HCT116 (cell line): Measurements from ENCODE around the gene RRAD. TPM values are rescaled to one million over a fixed set of nuclear protein-coding genes. Genes with fewer than 3 reads are reported as not detected.
"Not testable (repeated sequence)": the region's sequence is repeated elsewhere in the genome, so short reads cannot be mapped to it uniquely, and the experiment has no call there.

Source experiments
- ATAC-seq: fragments of 200-7000 bp; cut with Tn5 transposase; 2 replicates; pipeline ENCODE4 v1.9.1; 2020; ENCODE audit warnings: mild to moderate bottlenecking, moderate library complexity
- Bru-seq: library from RNA; stranded (reverse); fragments of 400-500 nt; gene quantifications from one replicate; lab custom pipeline; 2021; lab: Mats Ljungman, UMichigan
- BruChase-seq, 2 experiments: library from RNA; stranded (reverse); fragments of 400-500 nt; gene quantifications; one replicate each; lab custom pipeline; 2021; lab: Mats Ljungman, UMichigan
- BruUV-seq: library from RNA; stranded (reverse); fragments of 400-500 nt; replicated peaks from 2 replicates; lab custom pipeline; 2021; lab: Mats Ljungman, UMichigan
- CTCF ChIA-PET: fragments of 300-600 bp; sonication (Branson Sonifier 250); formaldehyde crosslinking; loops from one replicate; lab custom pipeline; 2021; ENCODE audit warnings: antibody characterized with exemption; lab: Charles Lee
- POLR2A ChIA-PET: fragments of 300-600, 350-600 bp; sonication (Branson Sonifier 250); formaldehyde crosslinking; loops from one replicate; lab custom pipeline; 2021; ENCODE audit warnings: antibody characterized with exemption; lab: Charles Lee
- RAD21 ChIA-PET, 2 experiments: fragments of 300-600 bp; sonication (Branson Sonifier 250); formaldehyde crosslinking; loops; one replicate each; lab custom pipeline; 2023; ENCODE audit warnings: low total read pairs in 2 of 2; ENCODE audit not compliant: uncharacterized antibody in 2 of 2, unreplicated experiment in 2 of 2, low non-redundant PET in 1 of 2; lab: Charles Lee
- DNase-seq: peaks from one replicate; pipeline ENCODE4 v3.0.0-alpha.2; 2010; ENCODE audit warnings: low read depth, low spot score
- H2AFZ ChIP-seq: fragments of 200-600 bp; shearing (Covaris generic), sonication (generic); 2 replicates; pipeline ENCODE4 v1.6.1; 2017; ENCODE audit warnings: low read depth, mixed run types, mixed read lengths, antibody characterized with exemption, low read length; ENCODE audit not compliant: poor library complexity, severe bottlenecking
- H3K27ac ChIP-seq: 2 replicates; pipeline ENCODE4 v1.5.1; 2012; ENCODE audit warnings: low read depth, low read length
- H3K27me3 ChIP-seq: fragments of 200-600 bp; sonication (generic); 2 replicates; pipeline ENCODE4 v1.6.1; 2016; ENCODE audit warnings: mixed run types, low read length, mixed read lengths; ENCODE audit not compliant: insufficient read depth
- H3K36me3 ChIP-seq, 2 experiments: fragments of 200-500 bp in 1 of 2; fragments of 200-600 bp in 1 of 2; sonication (Bioruptor generic) in 1 of 2; sonication (generic) in 1 of 2; 2 replicates each; pipeline versions ENCODE4 v1.5.1 to v1.6.1; 2014 to 2016; ENCODE audit warnings: low read length in 2 of 2, inconsistent platforms in 1 of 2, mixed read lengths in 1 of 2, mixed run types in 1 of 2; ENCODE audit not compliant: insufficient read depth in 2 of 2, control insufficient read depth in 1 of 2
- H3K4me1 ChIP-seq, 2 experiments: fragments of 200-600 bp in 1 of 2; sonication (generic) in 1 of 2; 2 replicates each; pipeline versions ENCODE4 v1.5.1 to v1.6.1; 2012 to 2017; ENCODE audit warnings: low read length in 2 of 2, inconsistent platforms in 1 of 2, mild to moderate bottlenecking in 1 of 2, mixed read lengths in 1 of 2, mixed run types in 1 of 2, moderate library complexity in 1 of 2; ENCODE audit not compliant: insufficient read depth in 2 of 2, control insufficient read depth in 1 of 2
- H3K4me2 ChIP-seq: fragments of 200-600 bp; sonication (generic); 2 replicates; pipeline ENCODE4 v1.6.1; 2017; ENCODE audit warnings: mixed run types, low read length, mixed read lengths
- H3K4me3 ChIP-seq, 2 experiments: fragments of 200-600 bp in 1 of 2; sonication (generic) in 1 of 2; replicated peaks in 1 of 2; 2 replicates each; pipeline ENCODE4 v1.5.1; 2011 to 2016; ENCODE audit warnings: low read length in 2 of 2, control low read depth in 1 of 2, low read depth in 1 of 2, mild to moderate bottlenecking in 1 of 2, mixed read lengths in 1 of 2, mixed run types in 1 of 2
- H3K79me2 ChIP-seq: fragments of 200-600 bp; sonication (generic); 2 replicates; pipeline ENCODE4 v1.6.1; 2017; ENCODE audit warnings: mild to moderate bottlenecking, mixed run types, low read length, moderate library complexity, mixed read lengths; ENCODE audit not compliant: insufficient read depth
- H3K9ac ChIP-seq: fragments of 200-600 bp; sonication (generic); 2 replicates; pipeline ENCODE4 v1.6.1; 2016; ENCODE audit warnings: low read length, mixed read lengths
- H3K9me2 ChIP-seq: fragments of 200-600 bp; sonication (generic), shearing (Covaris generic); 2 replicates; pipeline ENCODE4 v1.6.1; 2017; ENCODE audit warnings: mixed run types, mild to moderate bottlenecking, moderate library complexity; ENCODE audit not compliant: insufficient read depth
- H3K9me3 ChIP-seq, 2 experiments: fragments of 200-500 bp in 1 of 2; fragments of 200-600 bp in 1 of 2; sonication (Bioruptor generic) in 1 of 2; sonication (generic) in 1 of 2; 2 replicates each; pipeline ENCODE4 v1.6.1; 2014 to 2017; ENCODE audit warnings: low read length in 2 of 2, mixed read lengths in 2 of 2, inconsistent platforms in 1 of 2, low read depth in 1 of 2, mild to moderate bottlenecking in 1 of 2, mixed run types in 1 of 2, moderate library complexity in 1 of 2; ENCODE audit not compliant: control insufficient read depth in 1 of 2, insufficient read depth in 1 of 2
- H4K20me1 ChIP-seq: fragments of 200-600 bp; sonication (generic), shearing (Covaris generic); 2 replicates; pipeline ENCODE4 v1.6.1; 2017; ENCODE audit warnings: mixed run types, mild to moderate bottlenecking, moderate library complexity; ENCODE audit not compliant: insufficient read depth
- EZH2 ChIP-seq: fragments of 200-600 bp; sonication (generic); IDR thresholded peaks from 2 replicates; pipeline ENCODE4 v1.6.1; 2017; ENCODE audit warnings: antibody characterized with exemption, mixed run types
- EZH2phosphoT487 ChIP-seq: fragments of 200-600 bp; IDR thresholded peaks from 2 replicates; pipeline ENCODE4 v1.6.1; 2018; ENCODE audit warnings: antibody characterized with exemption, borderline replicate concordance
- FOSL1 ChIP-seq: IDR thresholded peaks from 2 replicates; pipeline ENCODE4 v1.6.1; 2012; ENCODE audit warnings: low read depth
- POLR2AphosphoS5 ChIP-seq: IDR thresholded peaks from 2 replicates; pipeline ENCODE4 v1.6.1; 2011; ENCODE audit warnings: mild to moderate bottlenecking, low read depth, low read length, moderate library complexity
- RAD21 ChIP-seq: IDR thresholded peaks from 2 replicates; pipeline ENCODE4 v1.6.1; 2012; ENCODE audit warnings: low read depth, mild to moderate bottlenecking
- SIN3A ChIP-seq: IDR thresholded peaks from 2 replicates; pipeline ENCODE4 v1.6.1; 2012; ENCODE audit warnings: low read depth
- SRF ChIP-seq: IDR thresholded peaks from 2 replicates; pipeline ENCODE4 v1.6.1; 2012; ENCODE audit warnings: low read depth
- TCF7L2 ChIP-seq: IDR thresholded peaks from 2 replicates; pipeline ENCODE4 v1.7.0; 2011; ENCODE audit warnings: borderline replicate concordance, inconsistent platforms; ENCODE audit not compliant: insufficient read depth, insufficient read length; ENCODE audit errors: extremely low read depth
- YY1 ChIP-seq: IDR thresholded peaks from 2 replicates; pipeline ENCODE4 v1.6.1; 2011; ENCODE audit warnings: low read length, low read depth, moderate library complexity, mild to moderate bottlenecking; ENCODE audit not compliant: insufficient replicate concordance; ENCODE audit errors: extremely low read depth
- ZFX ChIP-seq: fragments of 450-650 bp; IDR thresholded peaks from 2 replicates; pipeline ENCODE4 v1.6.1; 2017
- intact Hi-C: fragments of 100-400 bp; cut with micrococcal nuclease; formaldehyde crosslinking; loops from 2 replicates; pipeline ENCODE4 v1.10.0; 2022
- long read RNA-seq: library from polyadenylated mRNA; unstranded; transcript quantifications from one replicate; pipeline ENCODE4 v2.0.0, GENCODE V29; 2021; ENCODE audit not compliant: unreplicated experiment
- polyA plus RNA-seq: library from polyadenylated mRNA; unstranded; fragments of >200 nt; gene quantifications from 2 replicates; pipeline ENCODE4 v1.2.1, GENCODE V29; 2012; ENCODE audit warnings: missing spikeins
- total RNA-seq: library from RNA; stranded (reverse); gene quantifications from one replicate; pipeline ENCODE4 v1.2.1, GENCODE V29; 2021; ENCODE audit not compliant: unreplicated experiment
- TF ChIP-seq, protein P1 (sequence below): IDR thresholded peaks from 2 replicates; pipeline ENCODE4 v1.6.1; 2011; ENCODE audit warnings: mild to moderate bottlenecking, low read length, moderate library complexity; ENCODE audit not compliant: insufficient replicate concordance; ENCODE audit errors: extremely low read depth
- TF ChIP-seq, protein P2 (sequence below), 3 experiments: fragments of 200-600 bp in 1 of 3; sonication (generic) in 1 of 3; IDR thresholded peaks in 2 of 3; conservative IDR thresholded peaks in 1 of 3; 2 replicates each; pipeline ENCODE4 v1.5.1; 2012 to 2017; ENCODE audit warnings: low read depth in 2 of 3, low read length in 2 of 3, antibody characterized with exemption in 1 of 3, borderline replicate concordance in 1 of 3, control low read depth in 1 of 3, mild to moderate bottlenecking in 1 of 3, mixed read lengths in 1 of 3, mixed run types in 1 of 3, moderate library complexity in 1 of 3; ENCODE audit not compliant: insufficient read depth in 1 of 3

Gene RRAD, protein sequence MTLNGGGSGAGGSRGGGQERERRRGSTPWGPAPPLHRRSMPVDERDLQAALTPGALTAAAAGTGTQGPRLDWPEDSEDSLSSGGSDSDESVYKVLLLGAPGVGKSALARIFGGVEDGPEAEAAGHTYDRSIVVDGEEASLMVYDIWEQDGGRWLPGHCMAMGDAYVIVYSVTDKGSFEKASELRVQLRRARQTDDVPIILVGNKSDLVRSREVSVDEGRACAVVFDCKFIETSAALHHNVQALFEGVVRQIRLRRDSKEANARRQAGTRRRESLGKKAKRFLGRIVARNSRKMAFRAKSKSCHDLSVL
- 2.2 TPM for total RNA-seq
- 2.1 and 2.4 TPM in 2 replicates for polyA plus RNA-seq
- percentile 38 among the genes with signal in this experiment for Bru-seq, nascent RNA
- BruChase-seq, experiment 1, labeled RNA remaining after a 6-hour chase: percentile 55 among the genes with signal in this experiment
- percentile 42 among the genes with signal in this experiment for BruChase-seq, experiment 2, labeled RNA remaining after a 2-hour chase
- long read RNA-seq, partial matches to known transcripts: 6 of 10 reads
- long read RNA-seq, other reads (novel, unspliced or antisense): 4 of 10 reads

DNA sequence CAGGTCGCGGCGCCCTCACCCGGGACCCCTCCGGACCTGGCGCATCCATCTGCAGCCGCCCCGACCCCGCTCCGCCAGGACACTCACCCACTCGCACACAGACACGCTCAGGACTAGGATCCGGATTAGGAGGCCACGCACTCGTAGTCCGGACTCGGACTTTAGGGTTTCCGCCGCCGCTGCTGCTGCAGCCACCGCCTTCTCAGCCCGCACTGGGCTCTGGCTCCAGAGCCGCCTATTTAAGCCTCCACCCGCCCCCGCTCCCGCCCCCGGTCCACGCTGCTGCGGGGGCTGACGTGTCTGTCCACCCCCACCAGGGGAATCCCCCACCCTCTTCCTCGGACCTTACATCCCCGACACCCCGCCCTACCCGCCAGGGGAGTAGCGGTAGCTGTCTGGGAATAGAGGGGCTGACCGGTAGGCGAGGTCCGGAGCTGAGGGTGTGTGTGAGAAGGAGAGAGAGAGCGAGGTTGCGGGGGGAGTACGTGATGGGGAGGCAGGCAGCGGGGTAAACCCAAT lies at the start of gene RRAD:
TSS of gene RRAD (minus strand) at position 214 of the 519 bp plus-strand sequence. CDS start 356 bp downstream, outside the sequence.
- Histone ChIP-seq H3K9me2 (no peaks in the 10 kb centered on the region), H3K79me2 (no peaks in the 10 kb centered on the region), H3K9ac (no peak within 1 kb of the TSS), H3K27ac (no peak within 1 kb of the TSS; the same call in 1 of the 2 replicates), H3K4me2 (peak within 1 kb of the TSS; percentile 70), H4K20me1 (no peaks in the 10 kb centered on the region), H3K4me3 (peak within 1 kb of the TSS; percentile 15 to 42), H3K9me3 (no peaks in the 10 kb centered on the region), H3K27me3 (no peaks in the 10 kb centered on the region), H2AFZ (no peak within 1 kb of the TSS), H3K36me3 (no peaks in the 10 kb centered on the region), H3K4me1 (peaks cover 21 to 50% of the 10 kb centered on the region in 2 experiments)
- DNase-seq (no peak), ATAC-seq (peak; percentile 17)
- TF ChIP-seq, protein P1, sequence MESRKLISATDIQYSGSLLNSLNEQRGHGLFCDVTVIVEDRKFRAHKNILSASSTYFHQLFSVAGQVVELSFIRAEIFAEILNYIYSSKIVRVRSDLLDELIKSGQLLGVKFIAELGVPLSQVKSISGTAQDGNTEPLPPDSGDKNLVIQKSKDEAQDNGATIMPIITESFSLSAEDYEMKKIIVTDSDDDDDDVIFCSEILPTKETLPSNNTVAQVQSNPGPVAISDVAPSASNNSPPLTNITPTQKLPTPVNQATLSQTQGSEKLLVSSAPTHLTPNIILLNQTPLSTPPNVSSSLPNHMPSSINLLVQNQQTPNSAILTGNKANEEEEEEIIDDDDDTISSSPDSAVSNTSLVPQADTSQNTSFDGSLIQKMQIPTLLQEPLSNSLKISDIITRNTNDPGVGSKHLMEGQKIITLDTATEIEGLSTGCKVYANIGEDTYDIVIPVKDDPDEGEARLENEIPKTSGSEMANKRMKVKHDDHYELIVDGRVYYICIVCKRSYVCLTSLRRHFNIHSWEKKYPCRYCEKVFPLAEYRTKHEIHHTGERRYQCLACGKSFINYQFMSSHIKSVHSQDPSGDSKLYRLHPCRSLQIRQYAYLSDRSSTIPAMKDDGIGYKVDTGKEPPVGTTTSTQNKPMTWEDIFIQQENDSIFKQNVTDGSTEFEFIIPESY: no peak
- no peak for TF ChIP-seq SRF
- no peak for TF ChIP-seq RAD21
- no peak for TF ChIP-seq EZH2phosphoT487
- TF ChIP-seq, protein P2, sequence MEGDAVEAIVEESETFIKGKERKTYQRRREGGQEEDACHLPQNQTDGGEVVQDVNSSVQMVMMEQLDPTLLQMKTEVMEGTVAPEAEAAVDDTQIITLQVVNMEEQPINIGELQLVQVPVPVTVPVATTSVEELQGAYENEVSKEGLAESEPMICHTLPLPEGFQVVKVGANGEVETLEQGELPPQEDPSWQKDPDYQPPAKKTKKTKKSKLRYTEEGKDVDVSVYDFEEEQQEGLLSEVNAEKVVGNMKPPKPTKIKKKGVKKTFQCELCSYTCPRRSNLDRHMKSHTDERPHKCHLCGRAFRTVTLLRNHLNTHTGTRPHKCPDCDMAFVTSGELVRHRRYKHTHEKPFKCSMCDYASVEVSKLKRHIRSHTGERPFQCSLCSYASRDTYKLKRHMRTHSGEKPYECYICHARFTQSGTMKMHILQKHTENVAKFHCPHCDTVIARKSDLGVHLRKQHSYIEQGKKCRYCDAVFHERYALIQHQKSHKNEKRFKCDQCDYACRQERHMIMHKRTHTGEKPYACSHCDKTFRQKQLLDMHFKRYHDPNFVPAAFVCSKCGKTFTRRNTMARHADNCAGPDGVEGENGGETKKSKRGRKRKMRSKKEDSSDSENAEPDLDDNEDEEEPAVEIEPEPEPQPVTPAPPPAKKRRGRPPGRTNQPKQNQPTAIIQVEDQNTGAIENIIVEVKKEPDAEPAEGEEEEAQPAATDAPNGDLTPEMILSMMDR (IDR thresholded peaks at IDR 0.05 in 2 of 3, conservative IDR thresholded peaks at IDR 0.05 in 1 of 3; ENCODE audit: borderline replicate concordance in 1 of 3, insufficient read depth in 1 of 3, low read depth in 2 of 3, low read length in 2 of 3): no peak
- no peak for TF ChIP-seq YY1
- TF ChIP-seq SIN3A: no peak
- TF ChIP-seq TCF7L2: no peak
- no peak for TF ChIP-seq POLR2AphosphoS5
- no peak for TF ChIP-seq EZH2
- TF ChIP-seq FOSL1: no peak
- TF ChIP-seq ZFX: no peak
- no TSS peak for BruUV-seq
- CTCF ChIA-PET: no interaction called here
- intact Hi-C loops: no loop called here
- RAD21 ChIA-PET: no interaction called here
- POLR2A ChIA-PET: no interaction called here

DNA sequence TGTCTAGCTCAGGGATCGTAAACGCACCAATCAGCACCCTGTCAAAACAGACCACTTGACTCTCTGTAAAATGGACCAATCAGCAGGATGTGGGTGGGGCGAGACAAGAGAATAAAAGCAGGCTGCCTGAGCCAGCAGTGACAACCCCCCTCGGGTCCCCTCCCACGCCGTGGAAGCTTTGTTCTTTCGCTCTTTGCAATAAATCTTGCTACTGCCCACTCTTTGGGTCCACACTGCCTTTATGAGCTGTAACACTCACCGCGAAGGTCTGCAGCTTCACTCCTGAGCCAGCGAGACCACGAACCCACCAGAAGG lies 49.6 kb upstream of the RRAD start:
- BruUV-seq, ATAC-seq, intact Hi-C loops, RAD21 ChIA-PET, H3K36me3 ChIP-seq, H4K20me1 ChIP-seq, DNase-seq, H3K4me3 ChIP-seq, H3K9ac ChIP-seq, H3K9me2 ChIP-seq, H3K79me2 ChIP-seq, H2AFZ ChIP-seq, H3K27ac ChIP-seq, POLR2A ChIA-PET, H3K4me2 ChIP-seq, H3K9me3 ChIP-seq, H3K27me3 ChIP-seq: not testable (repeated sequence)
- H3K4me1 ChIP-seq: peaks cover 33 to 61% of the 10 kb centered on the region in 2 experiments
- CTCF ChIA-PET: interaction anchor here (1.2 to 2.7 kb wide), 3 partner anchors 14 to 180 kb away, joined by 3 to 8 read pairs (median 5); partner anchors contain the start of gene CES3
